ENCODE results near the gene FMN2.

FMN2 gene

DNA sequence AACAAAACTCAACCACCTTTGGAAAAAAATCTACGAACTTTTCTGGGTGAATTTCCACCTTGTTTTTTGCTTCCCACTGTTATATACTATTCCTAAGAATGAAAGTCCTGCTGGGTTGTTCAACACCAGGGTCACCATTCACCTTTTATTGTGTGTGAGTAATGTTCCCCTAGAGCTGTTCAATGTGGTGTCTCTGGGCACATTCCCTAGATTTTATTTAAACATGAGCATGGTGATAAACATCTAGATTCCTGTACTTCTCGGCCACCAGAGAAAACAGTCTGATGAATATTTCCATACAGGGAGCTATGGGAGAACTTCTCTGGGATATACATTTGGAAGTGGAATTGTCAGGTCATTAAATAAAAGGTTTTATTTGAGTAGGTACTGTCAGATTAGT is 13.0 kb downstream of the FMN2 start:
- TF ChIP-seq, protein P1, sequence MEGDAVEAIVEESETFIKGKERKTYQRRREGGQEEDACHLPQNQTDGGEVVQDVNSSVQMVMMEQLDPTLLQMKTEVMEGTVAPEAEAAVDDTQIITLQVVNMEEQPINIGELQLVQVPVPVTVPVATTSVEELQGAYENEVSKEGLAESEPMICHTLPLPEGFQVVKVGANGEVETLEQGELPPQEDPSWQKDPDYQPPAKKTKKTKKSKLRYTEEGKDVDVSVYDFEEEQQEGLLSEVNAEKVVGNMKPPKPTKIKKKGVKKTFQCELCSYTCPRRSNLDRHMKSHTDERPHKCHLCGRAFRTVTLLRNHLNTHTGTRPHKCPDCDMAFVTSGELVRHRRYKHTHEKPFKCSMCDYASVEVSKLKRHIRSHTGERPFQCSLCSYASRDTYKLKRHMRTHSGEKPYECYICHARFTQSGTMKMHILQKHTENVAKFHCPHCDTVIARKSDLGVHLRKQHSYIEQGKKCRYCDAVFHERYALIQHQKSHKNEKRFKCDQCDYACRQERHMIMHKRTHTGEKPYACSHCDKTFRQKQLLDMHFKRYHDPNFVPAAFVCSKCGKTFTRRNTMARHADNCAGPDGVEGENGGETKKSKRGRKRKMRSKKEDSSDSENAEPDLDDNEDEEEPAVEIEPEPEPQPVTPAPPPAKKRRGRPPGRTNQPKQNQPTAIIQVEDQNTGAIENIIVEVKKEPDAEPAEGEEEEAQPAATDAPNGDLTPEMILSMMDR (IDR thresholded peaks at IDR 0.05): no peak
- no peaks in the 10 kb centered on the region for H3K36me3 ChIP-seq
- H3K27ac ChIP-seq: no peak overlapping the region
- H3K9me3 ChIP-seq: no peaks in the 10 kb centered on the region
- H3K4me3 ChIP-seq: no peak overlapping the region
- no peaks in the 10 kb centered on the region for H3K4me1 ChIP-seq
- no peak for DNase-seq
- H3K27me3 ChIP-seq: no peaks in the 10 kb centered on the region
- intact Hi-C loops (cut with DNase I; ENCODE audit: low total_unique reads): no loop called here

DNA sequence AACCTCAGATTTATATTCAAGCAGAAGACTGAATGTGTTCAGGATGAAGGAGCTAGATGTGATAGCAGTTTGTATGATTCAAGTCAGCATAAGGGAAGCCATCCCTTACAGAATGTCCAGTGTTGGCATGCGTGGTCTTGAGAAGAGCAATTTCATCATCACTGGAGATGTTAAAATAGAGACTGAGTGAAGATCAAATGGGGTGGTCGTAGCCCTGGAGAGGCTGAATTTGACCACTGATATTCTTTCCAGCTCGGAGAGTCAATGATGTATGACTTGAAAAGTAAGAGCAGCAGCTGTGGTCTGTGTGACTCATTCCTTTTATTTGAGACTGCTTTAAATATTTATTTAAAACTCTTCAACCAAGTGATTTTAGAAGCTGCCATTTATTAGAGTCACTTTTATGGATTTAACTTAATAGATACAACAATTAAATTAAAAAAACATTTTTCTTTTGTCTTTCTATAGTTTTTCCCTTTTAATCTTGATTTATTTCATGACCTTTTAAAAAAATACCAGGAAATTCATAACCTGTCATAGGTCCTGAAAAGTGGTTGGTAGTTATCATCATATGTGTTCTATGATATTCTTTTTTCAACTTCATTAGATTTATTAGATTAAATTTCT is 15.5 kb downstream of the FMN2 start:
- no peak for DNase-seq
- Histone ChIP-seq H3K36me3 (no peaks in the 10 kb centered on the region), H3K4me1 (no peaks in the 10 kb centered on the region), H3K27me3 (no peaks in the 10 kb centered on the region), H3K4me3 (no peak overlapping the region), H3K27ac (no peak overlapping the region), H3K9me3 (no peaks in the 10 kb centered on the region)
- intact Hi-C loops (cut with DNase I; ENCODE audit: low total_unique reads): no loop called here
- TF ChIP-seq, protein P1 (IDR thresholded peaks at IDR 0.05): no peak

DNA sequence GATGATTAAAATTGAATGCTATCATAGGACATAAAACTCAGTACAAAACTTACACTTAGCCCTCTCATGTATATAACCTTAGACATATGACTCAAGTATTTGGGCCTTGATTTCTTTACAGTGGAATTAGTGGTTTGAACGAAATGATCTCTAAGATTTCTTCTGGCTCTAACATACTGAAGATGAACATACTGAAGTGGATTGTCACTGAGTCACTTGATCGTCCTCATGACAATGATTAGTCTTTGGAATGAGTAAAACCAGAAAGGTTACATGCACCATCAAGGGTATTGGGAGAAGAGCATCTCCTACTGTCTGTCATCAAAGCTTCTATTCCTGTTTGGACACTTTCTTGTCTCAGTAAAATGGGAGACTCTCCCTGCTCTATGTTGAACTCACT is 17.4 kb downstream of the FMN2 start:
- no peaks in the 10 kb centered on the region for H3K36me3 ChIP-seq
- H3K9me3 ChIP-seq: no peaks in the 10 kb centered on the region
- TF ChIP-seq, protein P1 (IDR thresholded peaks at IDR 0.05): no peak
- intact Hi-C loops (cut with DNase I; ENCODE audit: low total_unique reads): no loop called here
- no peaks in the 10 kb centered on the region for H3K27me3 ChIP-seq
- no peak for DNase-seq
- no peak overlapping the region for H3K27ac ChIP-seq
- no peak overlapping the region for H3K4me3 ChIP-seq
- H3K4me1 ChIP-seq: no peaks in the 10 kb centered on the region

DNA sequence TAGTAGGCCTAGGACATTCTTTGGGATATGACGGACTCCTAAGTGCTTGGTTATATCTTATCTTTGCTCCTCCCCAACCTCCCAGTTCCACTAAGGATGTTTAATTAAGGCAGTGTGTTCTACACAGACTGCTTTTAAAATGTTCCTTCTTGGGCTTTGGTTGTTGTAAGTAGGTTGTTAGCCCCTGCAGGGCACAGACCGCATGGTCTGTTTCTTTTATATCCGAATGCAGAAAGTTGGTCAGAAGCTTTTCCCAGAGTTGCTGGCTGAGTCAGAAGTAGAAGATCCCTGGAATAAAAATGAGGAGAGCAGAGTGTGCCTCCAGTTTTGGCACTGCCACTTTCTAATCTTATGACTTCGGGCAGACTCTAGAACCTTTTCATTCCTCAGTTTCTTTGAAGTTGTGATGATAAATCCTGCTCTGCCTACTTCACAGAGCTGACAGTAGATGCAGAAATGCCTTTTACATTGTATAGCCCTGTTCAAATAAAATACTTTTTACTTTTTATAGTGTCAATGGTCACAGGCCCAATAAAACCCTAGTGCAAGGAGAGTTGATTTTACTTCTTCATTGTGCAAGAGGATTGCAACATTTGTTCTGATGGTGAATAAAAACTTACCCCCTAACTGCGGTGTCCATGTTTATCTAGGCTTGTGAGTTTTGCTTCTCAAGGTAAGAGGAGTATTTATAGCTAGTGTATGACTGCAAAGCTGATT is 18.4 kb downstream of the FMN2 start:
- TF ChIP-seq, protein P1 (IDR thresholded peaks at IDR 0.05): no peak
- intact Hi-C loops (cut with DNase I; ENCODE audit: low total_unique reads): no loop called here
- Histone ChIP-seq H3K4me1 (no peaks in the 10 kb centered on the region), H3K36me3 (no peaks in the 10 kb centered on the region), H3K9me3 (no peaks in the 10 kb centered on the region), H3K27ac (no peak overlapping the region), H3K4me3 (no peak overlapping the region), H3K27me3 (no peaks in the 10 kb centered on the region)
- DNase-seq: no peak

DNA sequence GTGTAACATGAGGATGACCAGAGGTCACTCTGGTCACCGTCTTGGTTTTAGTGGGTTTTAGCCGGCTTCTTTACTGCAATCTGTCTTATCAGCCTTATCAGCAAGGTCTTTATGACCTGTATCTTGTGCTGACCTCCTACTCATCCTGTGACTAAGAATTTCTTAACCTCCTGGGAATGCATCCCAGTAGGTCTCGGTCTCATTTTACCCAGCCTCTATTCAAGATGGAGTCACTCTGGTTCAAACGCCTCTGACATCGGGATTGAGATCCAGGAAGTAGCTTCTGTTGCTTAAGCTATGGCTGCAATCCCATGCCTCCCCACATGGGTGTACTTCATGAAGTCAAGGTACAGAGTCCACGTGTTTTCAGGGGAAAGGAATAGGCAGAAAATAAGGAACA is 19.9 kb downstream of the FMN2 start:
- no peaks in the 10 kb centered on the region for H3K36me3 ChIP-seq
- no peak overlapping the region for H3K4me3 ChIP-seq
- TF ChIP-seq, protein P1 (IDR thresholded peaks at IDR 0.05): no peak
- H3K27me3 ChIP-seq: no peaks in the 10 kb centered on the region
- no peak for DNase-seq
- no peaks in the 10 kb centered on the region for H3K4me1 ChIP-seq
- intact Hi-C loops (cut with DNase I; ENCODE audit: low total_unique reads): no loop called here
- no peaks in the 10 kb centered on the region for H3K9me3 ChIP-seq
- no peak overlapping the region for H3K27ac ChIP-seq

Data from tibial artery (tissue), 4 donors.